ENCODE data around the gene FGF12.

Gene FGF12

DNA sequence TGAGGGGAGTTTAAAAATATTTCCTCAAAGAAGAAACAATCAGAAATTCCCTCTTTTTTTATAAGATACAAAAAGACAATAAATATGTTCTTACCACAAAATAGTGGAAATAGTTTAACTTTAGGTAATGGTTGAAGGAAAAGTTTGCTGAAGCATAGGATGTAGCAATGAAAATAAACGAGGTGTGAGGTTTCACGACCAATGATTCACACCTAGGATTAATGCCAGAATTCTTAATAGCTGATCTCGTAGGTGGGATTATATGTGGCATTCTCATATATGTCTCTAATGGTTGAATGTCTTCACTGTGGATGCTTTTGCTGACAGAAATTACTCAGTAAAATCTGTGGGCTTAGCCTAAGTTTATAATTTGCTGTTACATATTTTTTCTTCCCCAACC lies 467.7 kb downstream of the FGF12 start:
- DNase-seq (ENCODE audit: low read depth in 2 of 2), result no peak

DNA sequence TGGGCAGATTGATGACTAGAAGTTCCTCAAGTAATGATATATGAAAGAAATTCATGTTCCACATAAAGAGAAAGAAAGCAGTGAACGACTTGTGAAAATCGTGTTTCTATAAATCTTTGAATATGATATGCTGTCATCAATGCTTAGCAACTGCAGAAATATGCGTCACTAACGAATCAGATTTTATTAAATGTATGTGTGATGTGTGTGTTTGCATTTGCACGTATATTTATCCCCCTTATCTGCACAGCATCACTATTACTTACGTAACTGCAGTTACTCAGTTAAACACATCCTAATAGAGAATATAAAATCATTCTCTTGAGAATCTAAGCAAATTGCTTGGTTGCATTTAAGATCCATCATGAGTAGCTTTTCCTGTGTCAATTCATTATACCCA lies 468.6 kb downstream of the FGF12 start:
- no peak for DNase-seq (ENCODE audit: low read depth in 2 of 2)

DNA sequence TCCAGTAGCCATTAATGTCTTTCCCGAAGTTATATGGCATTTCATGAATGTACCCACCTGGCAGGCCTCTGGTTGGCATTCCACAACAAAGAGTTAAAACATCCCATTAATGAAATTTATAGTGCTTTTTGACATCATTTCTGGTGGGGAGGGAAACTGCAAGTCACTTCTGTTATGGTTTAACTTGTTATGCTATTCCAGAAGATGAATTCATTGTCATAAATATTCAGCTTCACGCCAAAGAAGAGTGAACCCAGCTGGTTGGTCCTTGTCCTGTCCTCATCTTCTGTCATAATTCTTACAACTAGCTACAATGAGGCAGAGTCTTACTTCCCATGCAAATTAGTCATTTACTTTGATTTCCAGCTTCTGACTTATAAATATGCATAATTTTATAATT lies 471.5 kb downstream of the FGF12 start:
- no peak for DNase-seq (ENCODE audit: low read depth in 2 of 2)

DNA sequence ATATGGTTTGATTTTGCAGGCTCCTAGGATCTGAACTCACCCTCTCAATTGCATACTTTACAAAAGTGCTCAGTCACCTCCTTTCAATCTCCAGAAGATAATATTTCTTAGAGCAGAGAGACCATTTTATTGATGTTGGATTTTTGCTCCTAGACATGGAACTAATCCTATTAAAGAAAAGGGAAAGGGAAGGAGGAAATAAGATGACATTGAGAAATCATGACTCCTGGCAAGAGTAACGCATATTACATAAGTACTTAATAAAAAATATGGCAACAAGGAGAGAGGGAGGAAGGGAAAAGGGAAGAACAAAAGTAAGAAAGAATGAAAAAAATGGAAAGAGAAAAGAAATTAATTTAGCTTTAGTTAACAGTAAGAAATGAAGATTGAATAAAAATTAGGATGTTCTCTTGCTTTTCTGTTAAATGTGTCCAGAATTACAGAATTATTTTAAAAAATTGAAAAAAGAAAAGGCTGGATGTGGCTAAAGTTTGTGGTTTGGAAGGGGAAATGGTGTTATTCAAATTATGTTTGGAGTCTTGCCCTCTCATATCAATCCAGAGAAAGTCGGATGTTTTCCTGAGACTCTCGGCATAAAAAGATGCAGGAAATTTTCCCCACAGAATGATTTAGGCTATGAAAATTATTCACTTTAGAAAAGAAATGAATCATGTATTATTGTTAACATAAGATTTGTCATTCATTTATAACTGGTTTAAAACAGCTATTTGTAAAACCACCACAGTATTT lies 474.0 kb downstream of the FGF12 start:
- DNase-seq (ENCODE audit: low read depth in 2 of 2), result no peak

- no peak for DNase-seq (ENCODE audit: low read depth in 2 of 2)
Measured at GRCh38 chr3:192249516-192249915, 477.8 kb downstream of the FGF12 start.

DNA sequence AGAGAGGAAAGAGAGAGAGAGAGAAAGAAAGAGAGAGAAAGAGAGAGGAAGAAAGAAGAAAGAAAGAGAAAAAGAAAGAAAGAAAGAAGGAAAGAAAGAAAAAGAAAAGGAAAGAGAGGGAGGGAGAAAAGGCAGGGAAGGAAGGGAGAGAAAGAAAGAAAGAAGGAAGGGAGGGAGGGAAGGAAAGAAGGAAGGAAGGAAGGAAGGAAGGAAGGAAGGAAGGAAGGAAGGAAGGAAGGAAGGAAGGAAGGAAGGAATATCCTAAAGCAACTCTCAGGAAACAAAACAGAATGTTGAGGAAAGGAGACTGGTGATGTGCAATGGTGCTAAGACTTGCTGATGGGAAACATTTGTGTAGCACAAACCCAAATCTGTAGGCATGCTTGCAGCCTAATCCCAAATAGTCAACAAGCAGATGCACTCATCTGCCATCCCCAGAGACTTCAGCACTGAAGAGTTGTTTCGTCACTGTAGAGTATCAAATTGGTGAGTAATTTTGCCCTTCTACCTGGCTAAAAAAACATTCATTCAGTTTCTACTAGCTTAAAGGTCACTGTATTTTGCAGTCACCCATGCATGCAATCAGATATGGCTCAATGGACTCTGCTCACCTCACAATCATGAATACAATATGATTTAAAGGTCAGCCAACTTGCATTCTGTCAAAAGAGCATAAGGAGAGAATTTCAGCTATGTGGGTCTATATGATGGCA lies 480.3 kb downstream of the FGF12 start:
- no peak for DNase-seq (ENCODE audit: low read depth in 2 of 2)

- no peak for DNase-seq (ENCODE audit: low read depth in 2 of 2)
Measured at GRCh38 chr3:192244591-192244990, 482.8 kb downstream of the FGF12 start.

- no peak for DNase-seq (ENCODE audit: low read depth in 2 of 2)
Measured at GRCh38 chr3:192239956-192240355, 487.4 kb downstream of the FGF12 start.

GRCh38 chr3:192237992-192238608 lies 489.2 kb downstream of the FGF12 start:
- DNase-seq (ENCODE audit: low read depth in 2 of 2), result no peak

DNA sequence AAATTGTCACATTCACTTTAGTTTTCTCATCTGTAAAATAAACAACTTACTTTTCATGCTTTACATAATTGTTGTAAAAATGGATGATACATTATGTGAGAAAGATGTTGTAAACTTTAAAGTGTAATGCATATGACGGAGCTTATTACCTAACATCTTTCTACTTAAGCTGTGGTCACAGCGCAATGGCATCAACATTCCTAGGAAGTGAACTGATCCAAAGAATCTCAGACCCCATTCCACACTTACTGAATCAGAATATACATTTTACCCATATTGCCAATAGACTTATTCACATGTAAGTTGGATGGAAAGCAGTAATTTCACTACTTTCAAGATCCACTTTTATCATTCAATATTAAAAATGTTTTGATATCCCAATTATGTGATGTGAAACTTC lies 497.5 kb downstream of the FGF12 start:
- no peak for DNase-seq (ENCODE audit: low read depth in 2 of 2)

GRCh38 chr3:192224634-192225155 lies 502.6 kb downstream of the FGF12 start:
- DNase-seq (ENCODE audit: low read depth in 2 of 2), result no peak

- DNase-seq (ENCODE audit: low read depth in 2 of 2), result no peak
Measured at GRCh38 chr3:192223815-192224214, 503.5 kb downstream of the FGF12 start.

GRCh38 chr3:192220915-192221314 lies 506.4 kb downstream of the FGF12 start:
- no peak for DNase-seq (ENCODE audit: low read depth in 2 of 2)

DNA sequence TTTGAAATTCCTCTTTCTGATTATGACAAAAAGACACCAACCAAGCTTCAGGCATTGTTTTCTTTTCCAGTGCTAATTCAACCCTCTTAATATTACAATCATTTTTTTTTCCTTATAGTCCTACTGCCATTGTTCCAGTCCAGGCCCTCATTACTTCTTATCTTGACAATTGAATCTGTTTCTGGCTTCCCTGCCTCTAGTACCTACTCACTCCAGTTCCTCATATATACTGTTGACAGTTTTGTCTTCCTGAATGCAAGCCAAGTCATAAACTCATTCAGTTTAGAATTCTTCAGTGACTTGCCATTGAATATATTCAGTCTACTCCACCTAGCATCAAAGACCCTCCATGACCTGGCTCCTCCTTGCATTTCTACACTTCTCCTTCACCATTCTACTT lies 507.4 kb downstream of the FGF12 start:
- no peak for DNase-seq (ENCODE audit: low read depth in 2 of 2)

DNA sequence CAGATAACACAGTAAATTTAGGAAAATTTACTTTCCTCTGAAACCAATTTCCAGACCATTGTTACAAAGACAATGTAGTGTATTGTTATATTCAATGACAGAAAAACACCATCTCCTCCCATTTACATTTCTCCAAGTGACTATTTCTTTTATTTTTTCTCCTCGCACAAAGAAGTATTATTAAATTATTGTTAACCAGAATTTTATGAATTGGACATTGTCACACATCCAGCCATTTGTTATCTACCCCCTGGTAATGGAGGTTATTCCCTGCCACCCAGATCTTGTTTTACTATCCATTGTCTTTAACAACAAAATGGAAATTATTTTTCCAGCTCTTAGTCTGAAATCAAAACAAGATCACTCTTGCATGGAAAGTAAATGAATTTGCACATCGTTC lies 511.3 kb downstream of the FGF12 start:
- DNase-seq (ENCODE audit: low read depth in 2 of 2), result no peak

DNA sequence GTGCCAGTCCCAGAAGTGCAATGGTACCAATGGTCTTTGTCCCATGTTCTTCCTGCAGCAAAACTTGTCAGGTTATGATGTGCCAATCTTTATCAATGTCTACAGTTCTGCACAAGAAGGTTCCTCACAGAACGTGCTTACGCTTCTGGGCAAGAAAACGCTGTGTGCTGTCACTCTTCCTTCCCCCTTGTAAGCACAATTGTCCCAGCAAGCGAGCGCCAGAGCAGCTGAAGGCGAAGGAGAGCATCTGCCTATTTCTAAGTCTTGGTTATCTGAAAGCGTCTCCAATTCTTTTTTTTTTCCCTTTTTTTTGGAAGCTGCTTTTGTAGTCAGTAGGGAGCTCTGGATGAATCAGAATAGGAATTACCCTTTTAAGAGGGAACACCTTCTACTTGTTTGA lies 514.4 kb downstream of the FGF12 start:
- DNase-seq (ENCODE audit: low read depth in 2 of 2), result no peak

DNA sequence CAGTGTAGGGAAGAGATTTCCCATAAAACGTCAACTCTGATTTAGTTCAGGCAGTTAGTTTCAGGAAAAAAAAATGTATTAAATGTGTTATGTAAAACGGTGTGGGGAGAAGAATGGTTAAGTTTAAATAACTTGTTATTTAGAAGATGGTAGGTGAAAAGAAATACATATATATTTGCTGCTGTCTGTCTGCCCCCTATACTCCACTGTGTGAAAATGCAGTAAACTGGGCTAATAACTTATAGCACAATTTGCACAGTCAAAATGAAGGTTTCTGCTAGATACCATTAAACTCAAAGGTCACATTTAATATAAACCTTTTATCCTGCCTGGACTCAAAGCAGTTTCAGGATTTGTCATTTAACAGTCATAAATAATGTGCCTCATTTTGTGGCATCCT lies 515.0 kb downstream of the FGF12 start:
- DNase-seq (ENCODE audit: low read depth in 2 of 2), result no peak

- no peak for DNase-seq (ENCODE audit: low read depth in 2 of 2)
Measured at GRCh38 chr3:192207651-192208050, 519.7 kb downstream of the FGF12 start.

DNA sequence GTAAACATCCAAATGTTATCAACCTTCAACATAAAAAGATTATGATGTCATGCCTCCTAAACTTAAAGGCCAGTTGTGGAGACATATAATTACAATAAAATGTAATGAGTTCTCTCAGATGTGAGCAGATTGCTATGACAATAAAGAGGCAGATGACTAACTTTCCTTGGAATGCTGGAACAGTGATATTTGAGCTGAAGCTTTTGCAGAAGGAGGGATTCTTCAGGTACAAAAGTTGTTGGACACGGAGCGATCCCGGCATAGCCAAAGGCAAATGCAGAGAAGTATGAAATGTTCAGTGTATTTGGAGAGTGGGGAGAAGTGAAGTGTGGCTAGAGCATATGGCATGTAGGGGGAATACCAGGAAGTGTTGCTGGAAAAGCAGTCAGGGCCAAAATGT lies 520.1 kb downstream of the FGF12 start:
- no peak for DNase-seq (ENCODE audit: low read depth in 2 of 2)

- no peak for DNase-seq (ENCODE audit: low read depth in 2 of 2)
Measured at GRCh38 chr3:192194085-192194484, 533.3 kb downstream of the FGF12 start.

GRCh38 chr3:192188218-192188835 lies 539.0 kb downstream of the FGF12 start:
- no peak for DNase-seq (ENCODE audit: low read depth in 2 of 2)

DNA sequence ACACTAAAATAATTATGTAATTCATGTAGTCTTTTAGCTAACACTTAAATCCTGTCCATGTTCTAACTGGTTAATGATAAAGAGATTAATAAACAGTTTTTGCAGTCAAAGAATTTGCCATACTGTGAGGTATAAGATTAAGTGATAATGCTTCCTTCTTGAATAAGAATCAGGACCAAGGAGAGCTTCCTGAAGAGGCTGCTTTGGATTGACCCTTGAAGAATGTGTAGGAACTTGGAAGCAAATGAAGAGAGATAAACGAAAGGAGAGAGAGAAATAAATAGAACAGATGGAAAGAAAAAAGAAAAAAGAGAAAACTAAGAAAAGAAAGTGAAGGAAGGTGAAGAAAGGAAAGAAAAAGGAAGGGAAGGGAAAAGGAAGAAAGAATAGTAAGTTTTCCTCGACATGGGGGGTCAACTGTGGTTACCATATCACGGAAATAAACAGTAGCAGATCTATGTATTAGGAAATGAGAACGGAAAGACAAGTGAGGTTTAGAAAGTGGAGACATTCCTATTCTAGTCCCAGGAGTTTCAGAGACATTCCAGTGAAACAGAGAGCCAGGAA lies 539.8 kb downstream of the FGF12 start:
- no peak for DNase-seq (ENCODE audit: low read depth in 2 of 2)

Measured in activated CD8-positive, alpha-beta memory T cell treated with anti-CD3 and anti-CD28 coated beads for 4 hours (primary cell).